Tibial nerve (tissue), 4 donors: ENCODE data around the gene DHX34.

ENCODE experiments used
- EP300 ChIP-seq, 2 donors: sonication (generic); formaldehyde crosslinking; IDR thresholded peaks; one replicate each; pipeline ENCODE4 v1.6.1; 2017; ENCODE audit warnings: antibody characterized with exemption in 2 of 2, mild to moderate bottlenecking in 1 of 2
- TF ChIP-seq, protein P1 (sequence below), 5 experiments: fragments of 200-600 bp in 3 of 5; fragments of 450-650 bp in 2 of 5; sonication (generic) in 3 of 5; IDR thresholded peaks; one replicate each; pipeline ENCODE4 v1.5.1; 2016 to 2019; ENCODE audit warnings: antibody characterized with exemption in 5 of 5, mild to moderate bottlenecking in 3 of 5, moderate library complexity in 2 of 5

DNA sequence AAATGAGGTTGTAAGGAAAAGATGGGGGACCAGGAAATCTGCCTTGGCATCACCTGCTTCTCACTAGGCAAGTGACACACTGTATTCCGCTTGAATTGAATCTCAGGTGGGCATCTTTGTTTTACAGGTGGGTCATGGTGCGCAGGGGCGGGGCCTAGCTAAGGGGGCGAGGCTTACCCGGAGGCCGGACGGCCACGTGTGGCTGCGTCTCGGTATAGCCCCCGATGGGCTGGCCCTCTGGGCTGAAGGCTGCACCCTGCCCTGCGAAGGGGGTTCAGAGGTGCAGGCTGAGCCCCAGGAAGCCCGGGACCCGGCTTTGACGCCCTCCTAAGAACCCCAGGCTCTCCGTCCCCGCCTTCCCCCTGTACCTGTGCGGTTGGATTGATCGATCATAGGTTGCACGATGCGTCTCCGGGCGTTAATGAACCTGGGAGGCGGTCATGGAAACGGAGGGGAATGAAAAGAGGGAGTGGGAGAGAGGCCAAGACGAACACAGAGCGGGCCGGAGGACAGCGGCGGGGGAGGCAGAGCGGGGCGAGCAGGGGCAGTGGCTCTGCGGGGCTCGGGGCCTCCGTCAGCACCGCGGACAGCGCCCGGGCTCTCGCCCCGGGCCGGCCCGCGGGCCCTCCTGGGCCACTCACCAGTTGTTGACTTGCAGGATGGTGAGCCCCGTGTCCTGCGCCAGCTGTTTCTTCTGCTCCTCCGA, 57.7 kb downstream of the DHX34 start:
- TF ChIP-seq, protein P1, sequence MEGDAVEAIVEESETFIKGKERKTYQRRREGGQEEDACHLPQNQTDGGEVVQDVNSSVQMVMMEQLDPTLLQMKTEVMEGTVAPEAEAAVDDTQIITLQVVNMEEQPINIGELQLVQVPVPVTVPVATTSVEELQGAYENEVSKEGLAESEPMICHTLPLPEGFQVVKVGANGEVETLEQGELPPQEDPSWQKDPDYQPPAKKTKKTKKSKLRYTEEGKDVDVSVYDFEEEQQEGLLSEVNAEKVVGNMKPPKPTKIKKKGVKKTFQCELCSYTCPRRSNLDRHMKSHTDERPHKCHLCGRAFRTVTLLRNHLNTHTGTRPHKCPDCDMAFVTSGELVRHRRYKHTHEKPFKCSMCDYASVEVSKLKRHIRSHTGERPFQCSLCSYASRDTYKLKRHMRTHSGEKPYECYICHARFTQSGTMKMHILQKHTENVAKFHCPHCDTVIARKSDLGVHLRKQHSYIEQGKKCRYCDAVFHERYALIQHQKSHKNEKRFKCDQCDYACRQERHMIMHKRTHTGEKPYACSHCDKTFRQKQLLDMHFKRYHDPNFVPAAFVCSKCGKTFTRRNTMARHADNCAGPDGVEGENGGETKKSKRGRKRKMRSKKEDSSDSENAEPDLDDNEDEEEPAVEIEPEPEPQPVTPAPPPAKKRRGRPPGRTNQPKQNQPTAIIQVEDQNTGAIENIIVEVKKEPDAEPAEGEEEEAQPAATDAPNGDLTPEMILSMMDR (IDR thresholded peaks at IDR 0.05) = no peak
- no peak for TF ChIP-seq EP300 (IDR thresholded peaks at IDR 0.05)
